Peyer's patch (tissue), 4 donors: ENCODE measurements around the gene COL13A1.

Experiments
- CTCF ChIP-seq, 6 experiments: fragments of 450-650 bp in 4 of 6; fragments of 200-600 bp in 2 of 6; sonication (generic) in 1 of 6; IDR thresholded peaks; one replicate each; pipeline ENCODE4 v1.5.1; 2017 to 2019; ENCODE audit warnings: antibody characterized with exemption in 6 of 6, mild to moderate bottlenecking in 3 of 6, moderate library complexity in 1 of 6
- POLR2A ChIP-seq, 2 donors: fragments of 450-650 bp; IDR thresholded peaks; one replicate each; pipeline ENCODE4 v1.5.1; 2017; ENCODE audit warnings: antibody characterized with exemption in 2 of 2, mild to moderate bottlenecking in 2 of 2, moderate library complexity in 2 of 2

- TF ChIP-seq POLR2A (IDR thresholded peaks at IDR 0.05), result no peak
- no peak for TF ChIP-seq CTCF (IDR thresholded peaks at IDR 0.05)
Observed at GRCh38 chr10:69791812-69792211, 9.9 kb upstream of the COL13A1 start.
